ENCODE data around the gene ATP2B2. TPM values are rescaled to one million over a fixed set of nuclear protein-coding genes. Genes with fewer than 3 reads are reported as not detected.
A peak's percentile ranks its signal among the peaks of the same experiment; 100 is the strongest.

The ATP2B2 gene
- total RNA-seq, 2 experiments from 2014 or later: 0.05 TPM; not detected in 1

DNA sequence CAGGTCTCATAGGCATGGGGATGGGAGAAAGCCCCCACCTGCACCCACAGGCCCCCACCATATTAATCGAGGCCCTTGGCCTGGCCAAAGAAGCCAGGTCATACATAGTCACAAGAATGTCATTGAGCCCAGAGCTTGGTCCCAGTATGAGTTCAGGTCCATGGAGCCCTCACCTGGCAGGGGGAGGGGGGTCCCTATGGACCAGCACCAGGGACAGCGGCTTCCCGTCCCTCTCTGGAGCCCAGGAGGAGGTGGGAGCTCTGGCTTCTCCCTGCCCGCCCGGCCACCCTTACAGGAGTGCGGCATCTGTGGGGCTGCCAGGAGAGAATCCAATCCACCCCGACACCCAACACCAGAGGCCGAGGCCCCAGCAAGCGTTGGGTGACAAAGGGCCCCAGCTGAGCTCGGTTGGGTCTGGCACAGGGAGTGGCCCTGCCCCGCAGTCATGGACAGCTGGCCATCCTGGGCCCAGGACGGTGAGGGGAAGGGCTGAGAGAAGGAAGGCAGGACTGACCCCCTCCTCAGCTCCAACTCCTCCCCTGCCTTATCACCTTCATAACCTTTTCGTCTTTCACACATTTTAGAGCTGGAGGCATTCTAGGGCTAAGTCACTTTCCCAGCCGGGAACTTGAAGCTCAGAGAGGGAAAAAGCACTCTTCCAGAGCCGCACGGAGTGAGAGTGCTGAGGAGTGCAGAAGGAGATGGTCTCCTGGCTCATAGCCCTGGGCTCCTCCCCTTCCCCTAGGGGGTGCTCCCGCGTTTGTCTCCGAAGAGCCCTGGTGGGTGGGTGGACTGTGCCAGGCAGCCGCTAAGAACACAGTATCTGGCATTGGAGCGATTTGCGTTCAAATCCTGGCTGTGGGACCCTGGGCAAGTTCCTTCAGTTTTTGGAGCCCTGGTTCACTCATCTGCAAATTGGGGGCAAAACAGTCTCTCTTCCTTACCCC, 54.6 kb downstream of the ATP2B2 start:
- no peak for DNase-seq
- no peak for ATAC-seq
- no peaks in the 10 kb centered on the region for H3K9me3 Mint-ChIP-seq (ENCODE audit: low read depth)
- no peak overlapping the region for H3K27ac Mint-ChIP-seq
- H3K4me1 Mint-ChIP-seq: no peaks in the 10 kb centered on the region
- H3K4me3 Mint-ChIP-seq: no peak overlapping the region
- CTCF ChIA-PET: interaction anchor here (0.6 kb wide), 1 partner anchor 18 kb away, joined by 3 read pairs; no protein-coding TSS in a partner anchor
- POLR2A ChIA-PET: no interaction called here
- intact Hi-C loops (cut with DNase I, micrococcal nuclease): no loop called here
- H3K36me3 Mint-ChIP-seq (ENCODE audit: low read depth): no peaks in the 10 kb centered on the region
- H3K27me3 Mint-ChIP-seq: peaks cover 5% of the 10 kb centered on the region

DNA sequence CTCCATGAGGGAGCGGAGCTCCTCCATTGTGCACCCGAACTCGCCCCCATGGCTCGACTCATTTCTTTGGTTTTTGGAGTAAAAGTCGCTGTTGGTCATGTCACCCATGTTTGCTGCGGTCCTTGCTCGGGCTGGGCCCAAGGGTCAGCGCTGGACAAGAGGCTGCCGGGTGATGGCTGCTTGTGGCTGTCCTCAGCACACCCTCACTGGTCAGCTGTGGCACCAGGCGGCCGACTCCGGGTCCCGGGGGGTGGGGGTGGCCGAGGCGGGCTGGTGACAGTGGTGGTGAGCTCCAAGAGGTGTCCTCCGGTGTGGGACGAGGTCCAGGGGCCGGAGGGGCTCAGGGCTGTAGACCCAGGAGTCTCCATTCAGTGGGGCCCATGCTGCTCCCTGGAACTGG, 56.0 kb downstream of the ATP2B2 start:
- Mint-ChIP-seq H3K27me3 (peaks cover 5% of the 10 kb centered on the region), H3K36me3 (ENCODE audit: low read depth) (no peaks in the 10 kb centered on the region), H3K4me3 (no peak overlapping the region), H3K27ac (no peak overlapping the region), H3K9me3 (ENCODE audit: low read depth) (no peaks in the 10 kb centered on the region), H3K4me1 (peaks cover 1% of the 10 kb centered on the region)
- DNase-seq: no peak
- POLR2A ChIA-PET: no interaction called here
- ATAC-seq: no peak
- CTCF ChIA-PET: no interaction called here
- intact Hi-C loops (cut with DNase I, micrococcal nuclease): no loop called here

DNA sequence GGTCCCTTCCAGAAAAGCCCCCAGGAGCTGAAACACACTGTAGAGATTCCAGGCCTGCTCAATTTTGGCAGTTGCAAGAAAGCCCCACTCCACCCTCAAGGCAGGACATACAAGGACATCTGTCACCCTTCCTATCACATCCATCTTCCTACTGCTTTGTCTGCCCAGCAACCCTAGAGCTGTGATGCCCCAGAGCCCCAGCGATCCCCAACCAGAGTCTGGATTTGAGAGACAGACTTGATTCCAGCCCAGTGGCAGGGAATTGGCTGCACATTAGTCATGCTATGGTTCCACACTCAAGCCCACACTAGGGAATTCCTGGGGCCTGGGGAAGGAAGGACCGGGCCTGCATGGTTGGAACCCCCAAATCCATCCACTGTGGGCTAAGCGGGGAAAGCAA, 56.8 kb downstream of the ATP2B2 start:
- DNase-seq (no peak), ATAC-seq (no peak)
- no peaks in the 10 kb centered on the region for H3K9me3 Mint-ChIP-seq (ENCODE audit: low read depth)
- ChIA-PET CTCF (no interaction called here), POLR2A (interaction anchor here (0.6 kb wide), 1 partner anchor 156 kb away, joined by 4 read pairs; the partner anchor contains the start of gene GHRL)
- no peaks in the 10 kb centered on the region for H3K36me3 Mint-ChIP-seq (ENCODE audit: low read depth)
- H3K4me1 Mint-ChIP-seq: peaks cover 3% of the 10 kb centered on the region
- no peak overlapping the region for H3K27ac Mint-ChIP-seq
- peaks cover 3% of the 10 kb centered on the region for H3K27me3 Mint-ChIP-seq
- H3K4me3 Mint-ChIP-seq: no peak overlapping the region
- intact Hi-C loops (cut with DNase I, micrococcal nuclease): no loop called here

DNA sequence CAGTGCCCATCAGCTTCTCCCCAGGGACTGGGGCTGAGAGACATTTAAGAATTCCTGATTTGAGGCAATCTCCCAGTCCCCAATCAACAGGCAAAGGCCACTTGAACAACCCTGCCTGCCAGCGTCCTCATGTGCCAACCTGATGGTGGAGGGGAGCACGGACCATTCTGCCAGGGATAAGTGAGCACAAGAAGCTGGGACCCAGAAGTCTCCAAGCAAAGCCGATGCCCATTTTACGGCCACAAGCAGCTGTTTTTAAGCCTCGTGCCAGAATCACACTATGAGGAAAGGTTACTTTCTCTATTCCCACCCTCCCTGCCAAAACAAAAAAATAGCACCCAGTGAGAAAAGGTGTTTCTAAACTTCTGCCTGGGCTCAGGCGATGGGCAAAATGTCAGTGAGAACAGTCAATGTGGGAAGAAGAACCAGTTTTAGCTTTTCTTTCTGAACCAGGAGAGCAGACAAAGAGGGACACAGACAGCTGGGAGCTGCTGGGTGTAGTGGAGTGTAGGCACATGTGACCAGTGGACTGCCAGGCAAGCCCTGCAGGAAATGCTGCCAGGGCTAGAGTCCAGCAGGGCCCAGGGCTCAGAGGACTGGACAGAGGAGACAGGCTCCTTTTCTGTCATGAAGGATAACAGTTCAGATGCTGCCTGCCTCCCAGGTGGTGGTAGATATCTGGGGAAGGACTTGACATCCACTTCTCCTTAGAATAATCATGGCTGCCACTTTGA, 57.7 kb downstream of the ATP2B2 start:
- no peak for DNase-seq
- Mint-ChIP-seq H3K27me3 (peaks cover 3% of the 10 kb centered on the region), H3K36me3 (ENCODE audit: low read depth) (no peaks in the 10 kb centered on the region), H3K4me1 (peaks cover 3% of the 10 kb centered on the region), H3K9me3 (ENCODE audit: low read depth) (no peaks in the 10 kb centered on the region), H3K27ac (no peak overlapping the region), H3K4me3 (no peak overlapping the region)
- intact Hi-C loops (cut with DNase I, micrococcal nuclease): no loop called here
- ATAC-seq: no peak
- POLR2A ChIA-PET: no interaction called here
- CTCF ChIA-PET: interaction anchor here (0.7 to 0.8 kb wide), 2 partner anchors 52 to 944 kb away, joined by 3 to 4 read pairs; no protein-coding TSS in a partner anchor

DNA sequence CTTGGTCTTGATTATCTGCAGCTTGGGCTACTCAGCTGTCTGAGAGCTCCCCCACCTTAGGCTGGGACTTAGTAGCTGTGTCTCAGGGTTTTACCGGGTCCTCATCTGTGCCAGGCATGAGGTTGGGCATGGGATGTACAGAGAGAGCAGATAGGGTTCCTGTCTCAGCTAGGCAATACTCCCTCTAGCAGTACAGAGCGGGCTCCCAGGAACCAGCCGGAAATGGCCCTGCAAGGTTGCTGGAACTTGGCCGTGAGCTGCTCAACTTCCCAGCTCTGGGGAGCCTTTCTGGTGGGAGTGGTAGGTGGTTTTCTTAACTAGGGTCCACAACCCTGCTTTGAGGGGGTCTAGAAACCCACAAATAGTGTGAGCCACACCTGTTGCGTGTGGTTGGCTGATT, 58.3 kb downstream of the ATP2B2 start:
- POLR2A ChIA-PET: no interaction called here
- H3K36me3 Mint-ChIP-seq (ENCODE audit: low read depth): no peaks in the 10 kb centered on the region
- no peak overlapping the region for H3K27ac Mint-ChIP-seq

DNA sequence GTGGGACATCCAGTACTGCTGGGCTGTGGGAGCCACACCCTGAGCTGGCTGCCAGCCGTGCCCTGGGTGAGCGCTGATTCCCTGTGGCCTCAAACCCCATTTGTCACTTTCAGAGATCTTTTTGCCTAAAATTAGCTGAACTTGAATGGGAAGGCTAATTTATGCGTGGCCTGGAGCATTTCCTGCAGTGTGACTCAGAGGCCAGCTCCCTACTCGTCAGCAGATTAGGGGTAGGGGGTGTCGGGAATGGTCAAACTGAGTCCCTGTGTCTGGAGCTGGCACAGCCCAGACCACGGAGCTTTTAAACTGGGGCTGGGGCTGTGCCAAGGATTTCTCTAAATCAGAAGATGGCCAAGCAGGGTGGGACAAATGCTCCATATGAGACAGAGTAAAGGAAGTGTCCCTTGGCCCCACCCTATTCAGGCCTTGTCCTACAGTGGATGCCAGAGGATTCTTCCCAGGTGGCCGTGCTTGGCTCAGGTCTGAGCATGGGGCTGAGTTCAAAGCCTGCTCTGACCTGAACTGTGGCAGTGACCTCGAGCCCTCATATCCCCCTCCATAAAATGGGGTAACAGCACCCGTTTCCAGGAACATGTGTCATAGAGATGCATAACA, 59.7 kb downstream of the ATP2B2 start:
- Mint-ChIP-seq H3K27me3 (peaks cover 3% of the 10 kb centered on the region), H3K4me1 (peaks cover 3% of the 10 kb centered on the region), H3K27ac (no peak overlapping the region), H3K36me3 (ENCODE audit: low read depth) (no peaks in the 10 kb centered on the region), H3K9me3 (ENCODE audit: low read depth) (no peaks in the 10 kb centered on the region), H3K4me3 (no peak overlapping the region)
- ChIA-PET POLR2A (no interaction called here), CTCF (interaction anchor here (1.9 kb wide), 1 partner anchor 9 kb away, joined by 6 read pairs; no protein-coding TSS in a partner anchor)
- intact Hi-C loops (cut with DNase I, micrococcal nuclease): no loop called here
- no peak for DNase-seq
- ATAC-seq: no peak

More for the DNA sequence above, 58.3 kb downstream of the ATP2B2 start:
- intact Hi-C loops (cut with DNase I, micrococcal nuclease): no loop called here
- Mint-ChIP-seq H3K27me3 (peaks cover 3% of the 10 kb centered on the region), H3K4me3 (no peak overlapping the region), H3K9me3 (ENCODE audit: low read depth) (no peaks in the 10 kb centered on the region), H3K4me1 (peaks cover 3% of the 10 kb centered on the region)
- DNase-seq (no peak), ATAC-seq (no peak)
- CTCF ChIA-PET: interaction anchor here (0.7 to 1.0 kb wide), 3 partner anchors 9 to 943 kb away, joined by 3 to 4 read pairs (median 3); no protein-coding TSS in a partner anchor

DNA sequence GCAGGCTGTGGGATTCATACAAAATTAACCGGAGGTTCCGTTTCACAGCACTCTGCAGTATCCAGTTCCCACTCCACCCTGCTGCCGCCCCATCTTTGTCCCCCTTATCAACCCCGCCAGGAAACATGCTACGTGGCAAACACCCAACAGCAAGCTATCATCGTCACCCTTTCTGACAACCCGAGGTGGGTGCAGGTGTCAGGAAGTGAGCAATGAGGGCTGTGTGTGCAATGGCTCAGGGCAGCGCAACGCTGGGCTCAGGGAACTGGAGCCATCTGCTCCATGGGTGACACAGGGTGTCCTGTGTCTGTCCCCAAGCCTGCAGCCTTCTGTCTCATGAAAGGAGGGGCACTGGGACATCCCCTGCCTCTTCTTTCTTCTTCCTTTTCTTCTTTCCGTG, 60.9 kb downstream of the ATP2B2 start:
- POLR2A ChIA-PET: no interaction called here
- CTCF ChIA-PET: interaction anchor here (1.9 kb wide), 1 partner anchor 8 kb away, joined by 6 read pairs; no protein-coding TSS in a partner anchor
- DNase-seq: peak; percentile 19
- Mint-ChIP-seq H3K27ac (no peak overlapping the region), H3K9me3 (ENCODE audit: low read depth) (no peaks in the 10 kb centered on the region), H3K4me3 (no peak overlapping the region), H3K36me3 (ENCODE audit: low read depth) (no peaks in the 10 kb centered on the region), H3K27me3 (no peaks in the 10 kb centered on the region), H3K4me1 (peaks cover 7% of the 10 kb centered on the region)
- ATAC-seq: peak; percentile 65
- intact Hi-C loops (cut with DNase I, micrococcal nuclease): no loop called here

DNA sequence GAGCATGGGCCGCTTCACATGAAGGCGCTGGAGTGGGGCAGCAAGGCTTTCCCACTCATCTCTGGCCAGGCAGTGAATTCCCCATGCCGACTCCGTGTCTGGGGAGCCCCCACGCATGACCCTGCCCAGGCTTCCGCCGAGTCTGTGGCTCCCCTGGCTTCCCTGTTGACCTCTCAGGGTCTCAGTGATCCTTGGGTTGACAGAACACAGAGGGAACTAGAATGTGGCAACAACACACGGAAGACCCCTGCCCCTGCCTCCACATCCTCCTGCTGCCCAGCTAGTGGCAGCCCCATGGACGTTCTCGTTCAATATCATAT, 61.3 kb downstream of the ATP2B2 start:
- peaks cover 7% of the 10 kb centered on the region for H3K4me1 Mint-ChIP-seq
- POLR2A ChIA-PET: no interaction called here
- no peaks in the 10 kb centered on the region for H3K9me3 Mint-ChIP-seq (ENCODE audit: low read depth)
- H3K27me3 Mint-ChIP-seq: no peaks in the 10 kb centered on the region
- CTCF ChIA-PET: interaction anchor here (1.9 kb wide), 1 partner anchor 7 kb away, joined by 6 read pairs; no protein-coding TSS in a partner anchor
- H3K4me3 Mint-ChIP-seq: no peak overlapping the region
- no peaks in the 10 kb centered on the region for H3K36me3 Mint-ChIP-seq (ENCODE audit: low read depth)
- H3K27ac Mint-ChIP-seq: no peak overlapping the region
- intact Hi-C loops (cut with DNase I, micrococcal nuclease): no loop called here
- DNase-seq (no peak), ATAC-seq (no peak)

DNA sequence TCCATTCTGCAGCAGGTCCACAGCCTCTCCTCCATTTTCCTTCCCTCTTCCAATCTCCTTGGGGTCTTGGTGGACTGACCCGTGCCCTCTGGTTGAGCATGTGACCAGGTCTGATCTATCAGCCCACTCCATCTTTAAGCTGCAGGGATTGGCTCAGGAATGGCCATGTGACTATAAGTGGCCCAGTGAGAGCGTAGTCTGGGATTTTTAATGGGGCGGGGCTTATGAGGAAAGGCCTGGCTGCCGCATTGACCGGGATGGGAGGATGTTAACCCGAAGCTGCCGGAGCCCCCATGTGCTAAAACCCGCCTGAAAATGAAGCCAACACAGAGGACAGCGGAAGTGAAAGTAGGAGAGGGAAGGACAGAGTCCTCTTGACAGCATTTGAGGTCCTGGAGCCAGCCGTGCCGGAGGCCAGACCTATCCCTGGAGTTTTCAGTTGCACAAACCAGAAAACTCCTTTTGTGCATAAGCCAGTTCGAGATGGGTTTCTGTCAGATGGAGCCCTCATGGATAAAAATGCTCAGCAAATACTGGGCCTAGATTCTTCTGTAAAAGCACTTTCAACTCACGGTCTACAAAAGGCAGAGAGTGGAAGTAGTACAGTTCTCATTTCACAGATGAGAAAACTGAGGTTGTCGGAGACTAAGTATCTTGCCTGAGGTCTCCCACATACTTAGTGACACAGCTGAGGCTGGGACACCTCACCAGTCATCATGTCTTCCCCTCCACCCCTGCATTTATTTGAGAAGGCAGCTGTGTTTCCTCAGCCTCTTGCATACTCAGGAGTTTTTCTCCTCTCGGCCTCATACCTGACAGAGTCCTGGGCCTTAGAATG, 61.9 kb downstream of the ATP2B2 start:
- ATAC-seq: no peak
- H3K4me3 Mint-ChIP-seq: no peak overlapping the region
- POLR2A ChIA-PET: no interaction called here
- no peak for DNase-seq
- H3K9me3 Mint-ChIP-seq (ENCODE audit: low read depth): no peaks in the 10 kb centered on the region
- intact Hi-C loops (cut with DNase I, micrococcal nuclease): no loop called here
- CTCF ChIA-PET: no interaction called here
- no peaks in the 10 kb centered on the region for H3K36me3 Mint-ChIP-seq (ENCODE audit: low read depth)
- no peak overlapping the region for H3K27ac Mint-ChIP-seq
- no peaks in the 10 kb centered on the region for H3K27me3 Mint-ChIP-seq
- H3K4me1 Mint-ChIP-seq: peaks cover 9% of the 10 kb centered on the region

DNA sequence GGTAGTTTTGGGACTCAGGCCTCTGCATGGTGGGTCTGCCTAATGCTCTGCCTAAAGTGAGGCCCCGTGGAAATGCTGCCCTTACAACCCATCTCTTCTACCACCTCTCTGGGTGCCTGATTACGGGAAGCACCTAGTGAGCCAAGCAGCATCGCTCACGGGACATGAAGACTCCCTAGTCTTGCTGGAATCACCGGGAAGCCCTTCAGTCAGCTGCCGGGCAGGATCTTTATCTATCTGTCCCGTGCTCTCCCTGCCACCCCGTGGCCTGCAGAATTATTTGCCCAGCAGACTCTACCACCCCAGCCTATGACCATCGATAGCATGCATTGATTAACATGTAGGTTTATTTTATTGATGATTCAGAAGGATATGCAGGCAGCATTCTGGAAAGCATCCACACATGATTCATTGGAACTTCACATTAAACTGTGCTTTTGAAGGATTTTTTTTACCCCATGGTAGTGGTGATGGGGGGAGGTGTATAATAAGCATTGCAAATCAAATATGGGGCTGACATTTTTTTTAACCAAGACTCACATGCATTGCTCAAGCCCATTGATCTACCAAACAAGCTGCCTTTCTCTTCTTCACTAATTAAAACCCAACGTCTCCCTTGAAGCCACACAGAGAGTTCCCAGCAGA, 63.1 kb downstream of the ATP2B2 start:
- Mint-ChIP-seq H3K9me3 (ENCODE audit: low read depth) (no peaks in the 10 kb centered on the region), H3K4me3 (no peak overlapping the region), H3K27me3 (no peaks in the 10 kb centered on the region), H3K4me1 (peaks cover 21% of the 10 kb centered on the region), H3K27ac (no peak overlapping the region), H3K36me3 (ENCODE audit: low read depth) (no peaks in the 10 kb centered on the region)
- CTCF ChIA-PET: no interaction called here
- no peak for ATAC-seq
- POLR2A ChIA-PET: no interaction called here
- DNase-seq: no peak
- intact Hi-C loops (cut with DNase I, micrococcal nuclease): no loop called here

DNA sequence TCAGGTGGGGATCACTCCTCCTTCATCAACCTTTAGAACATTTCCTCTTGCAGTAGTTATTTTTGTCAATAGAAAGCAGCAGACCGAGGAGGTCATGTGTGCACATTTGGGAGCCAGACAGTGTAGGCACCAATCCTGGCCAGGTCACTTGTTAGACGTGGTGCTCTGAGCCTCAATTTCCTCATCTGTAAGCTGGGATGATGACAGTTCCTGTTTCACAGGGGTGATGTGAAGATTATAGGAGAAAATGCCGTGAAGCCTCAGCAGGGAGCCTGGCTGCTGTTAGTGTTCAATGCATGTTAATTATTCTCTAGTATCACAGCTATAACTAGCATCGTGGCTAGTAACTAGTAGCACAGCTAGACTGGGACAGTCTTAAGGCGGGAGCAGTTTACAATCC, 64.7 kb downstream of the ATP2B2 start:
- H3K27ac Mint-ChIP-seq: peak overlapping the region; percentile 0
- no peaks in the 10 kb centered on the region for H3K9me3 Mint-ChIP-seq (ENCODE audit: low read depth)
- H3K4me3 Mint-ChIP-seq: no peak overlapping the region
- no peaks in the 10 kb centered on the region for H3K36me3 Mint-ChIP-seq (ENCODE audit: low read depth)
- ChIA-PET CTCF (no interaction called here), POLR2A (no interaction called here)
- H3K27me3 Mint-ChIP-seq: no peaks in the 10 kb centered on the region
- H3K4me1 Mint-ChIP-seq: peaks cover 32% of the 10 kb centered on the region
- intact Hi-C loops (cut with DNase I, micrococcal nuclease): no loop called here
- ATAC-seq (no peak), DNase-seq (no peak)
